ENCODE measurements around the gene CCDC126. TPM values are rescaled to one million over a fixed set of nuclear protein-coding genes. Genes with fewer than 3 reads are reported as not detected.

The CCDC126 gene
- total and polyA plus RNA-seq, 2 experiments from 2014 or later: 5.7 to 6.6 TPM

DNA sequence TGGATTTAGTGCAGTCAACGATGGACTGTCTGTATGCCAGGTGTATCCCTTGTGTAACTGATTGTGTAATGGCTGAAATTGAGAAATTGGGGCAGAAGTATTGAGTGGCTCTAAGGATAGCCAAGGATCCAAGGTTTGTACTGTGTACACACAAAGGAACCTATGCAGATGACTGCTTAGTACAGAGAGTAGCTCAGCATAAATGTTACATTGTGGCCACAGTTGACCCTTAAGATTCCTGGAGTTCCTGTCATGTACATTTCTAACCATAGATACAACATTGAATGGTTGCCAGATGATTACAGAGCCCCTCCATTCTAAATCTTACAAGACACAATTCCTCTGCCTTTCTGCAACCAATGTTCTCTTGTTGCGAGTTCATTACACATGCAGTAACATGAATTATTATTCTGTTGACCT lies 25.3 kb downstream of the CCDC126 start:
- no peaks in the 10 kb centered on the region for H3K36me3 ChIP-seq (ENCODE audit: insufficient read depth)
- Mint-ChIP-seq H3K27ac (no peak overlapping the region), H3K36me3 (ENCODE audit: low read depth) (peaks cover 18% of the 10 kb centered on the region), H3K4me1 (no peaks in the 10 kb centered on the region), H3K4me3 (no peak overlapping the region), H3K27me3 (ENCODE audit: insufficient read depth, low read depth, poor library complexity) (peaks cover 2% of the 10 kb centered on the region), H3K9me3 (peaks cover 13% of the 10 kb centered on the region; the same call in 2 of the 3 replicates)
- H3K79me2 ChIP-seq (replicated peaks; ENCODE audit: insufficient read depth): no peaks in the 10 kb centered on the region
- H3F3A ChIP-seq (replicated peaks; ENCODE audit: low read depth): no peaks in the 10 kb centered on the region
- TF ChIP-seq, protein P1, sequence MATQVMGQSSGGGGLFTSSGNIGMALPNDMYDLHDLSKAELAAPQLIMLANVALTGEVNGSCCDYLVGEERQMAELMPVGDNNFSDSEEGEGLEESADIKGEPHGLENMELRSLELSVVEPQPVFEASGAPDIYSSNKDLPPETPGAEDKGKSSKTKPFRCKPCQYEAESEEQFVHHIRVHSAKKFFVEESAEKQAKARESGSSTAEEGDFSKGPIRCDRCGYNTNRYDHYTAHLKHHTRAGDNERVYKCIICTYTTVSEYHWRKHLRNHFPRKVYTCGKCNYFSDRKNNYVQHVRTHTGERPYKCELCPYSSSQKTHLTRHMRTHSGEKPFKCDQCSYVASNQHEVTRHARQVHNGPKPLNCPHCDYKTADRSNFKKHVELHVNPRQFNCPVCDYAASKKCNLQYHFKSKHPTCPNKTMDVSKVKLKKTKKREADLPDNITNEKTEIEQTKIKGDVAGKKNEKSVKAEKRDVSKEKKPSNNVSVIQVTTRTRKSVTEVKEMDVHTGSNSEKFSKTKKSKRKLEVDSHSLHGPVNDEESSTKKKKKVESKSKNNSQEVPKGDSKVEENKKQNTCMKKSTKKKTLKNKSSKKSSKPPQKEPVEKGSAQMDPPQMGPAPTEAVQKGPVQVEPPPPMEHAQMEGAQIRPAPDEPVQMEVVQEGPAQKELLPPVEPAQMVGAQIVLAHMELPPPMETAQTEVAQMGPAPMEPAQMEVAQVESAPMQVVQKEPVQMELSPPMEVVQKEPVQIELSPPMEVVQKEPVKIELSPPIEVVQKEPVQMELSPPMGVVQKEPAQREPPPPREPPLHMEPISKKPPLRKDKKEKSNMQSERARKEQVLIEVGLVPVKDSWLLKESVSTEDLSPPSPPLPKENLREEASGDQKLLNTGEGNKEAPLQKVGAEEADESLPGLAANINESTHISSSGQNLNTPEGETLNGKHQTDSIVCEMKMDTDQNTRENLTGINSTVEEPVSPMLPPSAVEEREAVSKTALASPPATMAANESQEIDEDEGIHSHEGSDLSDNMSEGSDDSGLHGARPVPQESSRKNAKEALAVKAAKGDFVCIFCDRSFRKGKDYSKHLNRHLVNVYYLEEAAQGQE (IDR thresholded peaks at IDR 0.05; ENCODE audit: unreplicated experiment): no peak
- TF ChIP-seq ZNF462 (CRISPR knock-in tag; IDR thresholded peaks at IDR 0.05) (no peak), POLR2AphosphoS5 (IDR thresholded peaks at IDR 0.05; ENCODE audit: low read depth) (no peak), NANOG (IDR thresholded peaks at IDR 0.05; ENCODE audit: borderline replicate concordance) (no peak), EZH2 (IDR thresholded peaks at IDR 0.05; ENCODE audit: low read depth, unreplicated experiment) (no peak), JUNB (IDR thresholded peaks at IDR 0.05; ENCODE audit: unreplicated experiment) (no peak), ZNF114 (CRISPR knock-in tag; IDR thresholded peaks at IDR 0.05) (no peak)
- H3K4me3 ChIP-seq: no peak overlapping the region
- H3K4me1 ChIP-seq (ENCODE audit: insufficient read depth): no peaks in the 10 kb centered on the region
- no peaks in the 10 kb centered on the region for H3K27me3 ChIP-seq (ENCODE audit: insufficient read depth)
- DNase-seq (ENCODE audit: low spot score): no peak
- ATAC-seq: no peak
- no peak overlapping the region for H3K27ac ChIP-seq (ENCODE audit: low read depth)
- H4K20me1 ChIP-seq (replicated peaks; ENCODE audit: insufficient read depth): no peaks in the 10 kb centered on the region
- no peak overlapping the region for H2AFZ ChIP-seq
- H3K9me2 ChIP-seq (ENCODE audit: insufficient read depth): no peaks in the 10 kb centered on the region
- no peak overlapping the region for H3K4me2 ChIP-seq
